Thyroid gland (tissue), 4 donors: ENCODE results near the gene SYNGR3.

Experiments used
- CTCF ChIP-seq, 6 experiments: fragments of 200-600 bp in 3 of 6; fragments of 450-650 bp in 3 of 6; sonication (generic) in 3 of 6; IDR thresholded peaks; one replicate each; pipeline ENCODE4 v1.5.1; 2016 to 2019; ENCODE audit warnings: antibody characterized with exemption in 6 of 6, mild to moderate bottlenecking in 2 of 6, inconsistent platforms in 1 of 6, moderate library complexity in 1 of 6
- POLR2A ChIP-seq, 2 donors: fragments of 450-650 bp; IDR thresholded peaks; one replicate each; pipeline ENCODE4 v1.6.1; 2017; ENCODE audit warnings: antibody characterized with exemption in 2 of 2, mild to moderate bottlenecking in 2 of 2, moderate library complexity in 1 of 2

- TF ChIP-seq CTCF (IDR thresholded peaks at IDR 0.05) (no peak), POLR2A (IDR thresholded peaks at IDR 0.05) (no peak)
These were observed 17.5 kb downstream of the SYNGR3 start for GRCh38 chr16:2007081-2007836.
